Tibial nerve (tissue), 4 donors: ENCODE data around the gene SLC27A1. TPM values are rescaled to one million over a fixed set of nuclear protein-coding genes. Genes with fewer than 3 reads are reported as not detected.
"Not testable (repeated sequence)": the region's sequence is repeated elsewhere in the genome, so short reads cannot be mapped to it uniquely, and the experiment has no call there.

ENCODE experiments used
- DNase-seq, 2 donors: peaks; one replicate each; pipeline ENCODE4 v3.0.0-alpha.2; 2019; ENCODE audit warnings: low spot score in 2 of 2
- H3K27ac ChIP-seq, 4 donors: fragments of 200-600 bp; sonication (generic) in 3 of 4; one replicate each; pipeline ENCODE4 v1.5.1; 2017 to 2019; ENCODE audit warnings: mild to moderate bottlenecking in 1 of 4
- H3K27me3 ChIP-seq, 2 donors: fragments of 200-600 bp; sonication (generic) in 1 of 2; one replicate each; pipeline versions ENCODE4 v1.5.1 to v1.6.0; 2017 to 2019
- H3K36me3 ChIP-seq, 3 donors: fragments of 200-600 bp; sonication (generic); one replicate each; pipeline ENCODE4 v1.5.1; 2018 to 2019
- H3K4me1 ChIP-seq, 4 donors: fragments of 200-600 bp; sonication (generic) in 3 of 4; one replicate each; pipeline ENCODE4 v1.5.1; 2017 to 2019
- H3K4me3 ChIP-seq, 4 donors: fragments of 200-600 bp; sonication (generic) in 3 of 4; one replicate each; pipeline ENCODE4 v1.5.1; 2017 to 2019; ENCODE audit warnings: mild to moderate bottlenecking in 1 of 4, moderate library complexity in 1 of 4
- H3K9me3 ChIP-seq, 4 donors: fragments of 200-600 bp; sonication (generic) in 3 of 4; one replicate each; pipeline ENCODE4 v1.5.1; 2017 to 2019
- CTCF ChIP-seq, 5 experiments: fragments of 200-600 bp in 3 of 5; fragments of 450-650 bp in 2 of 5; sonication (generic) in 3 of 5; IDR thresholded peaks; one replicate each; pipeline ENCODE4 v1.5.1; 2016 to 2019; ENCODE audit warnings: antibody characterized with exemption in 5 of 5, mild to moderate bottlenecking in 3 of 5, moderate library complexity in 2 of 5
- EP300 ChIP-seq, 2 donors: sonication (generic); formaldehyde crosslinking; IDR thresholded peaks; one replicate each; pipeline ENCODE4 v1.6.1; 2017; ENCODE audit warnings: antibody characterized with exemption in 2 of 2, mild to moderate bottlenecking in 1 of 2
- POLR2A ChIP-seq, 2 donors: fragments of 450-650 bp; IDR thresholded peaks; one replicate each; pipeline ENCODE4 v1.6.1; 2017; ENCODE audit warnings: antibody characterized with exemption in 2 of 2, mild to moderate bottlenecking in 2 of 2, moderate library complexity in 2 of 2
- WGBS, 2 donors: methylation state at CpG; one replicate each; pipeline ENCODE4 v1.1.5; 2018; 5-methylcytosine and 5-hydroxymethylcytosine counted together
- total RNA-seq, 4 donors: library from RNA; depleted of rRNA; stranded (reverse); fragments of >200 nt; gene quantifications; one replicate each; pipeline ENCODE4 v1.1.0, GENCODE V29; 2016

Gene SLC27A1
- total RNA-seq, 4 donors from 2014 or later, result 30.6 to 69.3 (median 55.9) TPM

DNA sequence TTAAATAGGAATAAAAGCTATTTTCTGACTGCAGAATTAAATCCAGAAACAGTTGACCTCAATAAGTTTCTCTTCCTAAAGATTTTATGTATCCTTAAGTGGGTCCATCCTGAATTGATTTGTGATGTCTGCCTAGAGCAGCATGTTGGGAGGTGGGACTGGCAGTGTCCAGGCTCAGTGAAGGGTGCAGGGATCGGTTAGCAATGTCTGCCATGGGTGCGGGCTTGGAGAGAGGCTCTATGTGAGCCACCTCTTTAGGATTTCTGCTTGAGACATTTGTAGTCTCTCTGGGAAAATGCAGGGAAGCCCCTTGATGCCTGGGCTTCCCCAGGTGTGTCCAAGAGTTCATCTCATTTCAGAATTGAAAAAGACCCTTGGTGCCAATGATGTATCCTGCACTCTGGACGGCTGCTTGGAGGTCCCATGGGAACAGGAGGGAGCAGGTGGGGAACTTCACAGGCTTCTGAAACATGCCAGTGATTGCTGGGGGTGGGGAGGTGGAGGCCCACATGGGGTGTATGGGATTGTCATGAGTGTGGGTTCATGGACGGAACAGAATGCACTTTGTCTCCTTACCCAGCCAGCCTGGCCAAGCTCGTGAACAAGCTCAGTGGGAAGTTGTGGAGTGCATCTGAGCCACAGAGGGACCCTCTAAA lies 78.9 kb downstream of the SLC27A1 start:
- 55 to 70% methylated on average over 5 of the region's 5 CpGs for WGBS, 2 donors
- Histone ChIP-seq H3K4me1 (peaks cover 0 to 13% (median 0%) of the 10 kb centered on the region in 4 donors), H3K36me3 (no peaks in the 10 kb centered on the region), H3K4me3 (no peak overlapping the region), H3K9me3 (no peaks in the 10 kb centered on the region), H3K27me3 (no peaks in the 10 kb centered on the region), H3K27ac (no peak overlapping the region)
- DNase-seq, result no peak
- TF ChIP-seq EP300 (IDR thresholded peaks at IDR 0.05), result no peak
- TF ChIP-seq CTCF (IDR thresholded peaks at IDR 0.05), result no peak
- TF ChIP-seq POLR2A (IDR thresholded peaks at IDR 0.05), result no peak

DNA sequence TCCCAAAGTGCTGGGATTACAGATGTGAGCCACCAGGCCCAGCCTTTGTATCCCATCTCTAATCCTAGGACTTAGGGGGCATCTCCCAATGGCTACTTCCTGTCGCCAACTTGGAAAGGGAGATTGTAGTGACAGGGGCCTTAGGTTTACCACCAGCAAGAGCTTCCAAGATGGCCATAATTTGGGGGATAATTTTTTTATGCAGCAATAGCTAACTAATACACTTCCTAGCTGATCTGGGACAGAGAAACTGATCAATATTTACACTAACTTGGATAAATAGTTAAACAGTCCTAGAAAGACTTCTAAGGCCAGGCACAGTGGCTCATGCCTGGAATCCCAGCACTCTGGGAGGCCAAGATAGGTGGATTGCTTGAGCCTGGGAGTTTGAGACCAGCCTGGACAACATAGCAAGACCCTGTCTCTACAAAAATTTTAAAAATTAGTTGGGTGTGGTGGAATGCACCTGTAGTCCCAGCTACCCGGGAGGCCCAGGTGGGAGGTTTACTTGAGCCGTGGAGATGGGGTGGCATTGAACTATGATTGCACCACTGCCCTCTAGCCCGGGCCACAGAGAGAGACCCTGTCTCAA lies 79.8 kb downstream of the SLC27A1 start:
- Histone ChIP-seq H3K4me3 (no peak overlapping the region), H3K27me3 (no peaks in the 10 kb centered on the region), H3K4me1 (peaks cover 0 to 17% (median 5%) of the 10 kb centered on the region in 4 donors), H3K36me3 (no peaks in the 10 kb centered on the region), H3K27ac (no peak overlapping the region), H3K9me3 (no peaks in the 10 kb centered on the region)
- WGBS, 2 donors, result 90 to 95% methylated on average over 4 of the region's 4 CpGs
- no peak for DNase-seq
- TF ChIP-seq EP300 (IDR thresholded peaks at IDR 0.05) (no peak), CTCF (IDR thresholded peaks at IDR 0.05) (no peak), POLR2A (IDR thresholded peaks at IDR 0.05) (no peak)

GRCh38 chr19:17552735-17553134 lies 82.4 kb downstream of the SLC27A1 start:
- 91 to 94% methylated on average over 4 of the region's 4 CpGs for WGBS, 2 donors
- H3K27me3 ChIP-seq, DNase-seq, H3K4me3 ChIP-seq, H3K36me3 ChIP-seq, H3K9me3 ChIP-seq: not testable (repeated sequence)
- H3K4me1 ChIP-seq, result peaks cover 0 to 35% (median 14%) of the 10 kb centered on the region in 4 donors
- H3K27ac ChIP-seq, result peak overlapping the region in 1 of 4 donors; percentile 27

DNA sequence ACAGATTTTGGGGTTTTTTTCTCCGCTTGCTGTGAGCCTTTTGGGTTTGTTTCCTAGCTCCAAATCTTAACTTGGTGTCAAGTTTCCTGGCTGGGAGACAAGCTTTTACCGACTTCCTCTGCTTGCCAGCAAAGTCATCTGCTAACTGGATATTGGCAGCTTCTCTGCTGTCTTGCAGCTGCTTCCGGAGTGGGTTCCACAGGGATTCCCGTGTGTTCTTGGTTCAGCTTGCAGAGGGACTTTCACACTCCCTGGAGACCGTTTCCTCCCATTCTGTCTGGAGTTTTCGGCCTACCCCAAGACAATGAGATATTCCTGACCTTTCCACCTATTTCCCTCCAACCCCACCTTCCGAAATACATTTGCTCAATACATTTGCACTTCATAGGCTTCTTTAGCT lies 82.9 kb downstream of the SLC27A1 start:
- peak overlapping the region in 3 of 4 donors; percentile 20 to 49 (median 46) for H3K27ac ChIP-seq
- DNase-seq, result peak; percentile 54 to 79

DNA sequence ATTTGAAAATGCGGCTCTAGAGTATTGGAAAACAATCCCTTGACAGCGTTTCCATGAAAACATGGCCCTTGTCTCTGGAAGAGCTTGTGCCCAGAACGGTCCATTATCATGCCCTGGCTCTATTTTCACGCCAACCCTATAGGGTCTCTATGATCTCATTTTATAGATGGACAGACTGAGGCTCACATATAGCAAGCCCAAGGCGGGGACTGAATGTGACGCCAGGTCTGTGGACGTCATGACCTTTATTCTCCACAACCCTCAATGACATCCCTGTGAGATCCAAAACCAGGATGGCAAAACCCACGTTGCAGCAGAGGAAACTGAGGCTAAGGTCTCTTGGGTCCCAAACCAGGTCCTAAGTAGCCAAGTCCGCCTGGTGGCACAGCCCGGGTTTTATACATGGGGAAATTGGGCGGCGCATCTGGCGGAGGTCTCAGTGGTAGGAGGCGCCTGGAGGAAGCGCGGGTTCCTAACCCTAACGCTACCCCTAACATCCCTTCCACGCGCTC lies 84.7 kb downstream of the SLC27A1 start:
- peak overlapping the region; percentile 71 to 94 (median 81) for H3K27ac ChIP-seq
- 11 to 16% methylated on average over 17 to 19 of the region's 19 CpGs for WGBS, 2 donors
- H3K36me3 ChIP-seq, result peaks cover 0 to 28% (median 6%) of the 10 kb centered on the region in 3 donors
- H3K4me1 ChIP-seq, result peaks cover 0 to 43% (median 16%) of the 10 kb centered on the region in 4 donors
- H3K27me3 ChIP-seq, result no peaks in the 10 kb centered on the region
- no peaks in the 10 kb centered on the region for H3K9me3 ChIP-seq
- H3K4me3 ChIP-seq, result peak overlapping the region; percentile 77 to 99 (median 85)
- TF ChIP-seq CTCF (IDR thresholded peaks at IDR 0.05) (peak in 1 of 5 experiments; percentile 11), POLR2A (IDR thresholded peaks at IDR 0.05) (no peak)
- DNase-seq, result no peak

More for the DNA sequence above, 82.9 kb downstream of the SLC27A1 start:
- Histone ChIP-seq H3K27me3 (no peaks in the 10 kb centered on the region), H3K4me1 (peaks cover 0 to 38% (median 16%) of the 10 kb centered on the region in 4 donors), H3K4me3 (no peak overlapping the region), H3K36me3 (peaks cover 0 to 10% (median 0%) of the 10 kb centered on the region in 3 donors), H3K9me3 (no peaks in the 10 kb centered on the region)
- 35 to 40% methylated on average over 7 of the region's 7 CpGs for WGBS, 2 donors
- TF ChIP-seq EP300 (IDR thresholded peaks at IDR 0.05) (peak; percentile 67 to 88), POLR2A (IDR thresholded peaks at IDR 0.05) (no peak), CTCF (IDR thresholded peaks at IDR 0.05) (no peak)
